ENCODE data around the gene PTGR3.

Gene PTGR3

GRCh38 chr18:75231053-75231406 lies 22.1 kb upstream of the PTGR3 start:
- no peak for FAIRE-seq
- TF ChIP-seq POLR2A (IDR thresholded peaks at IDR 0.05; ENCODE audit: low read depth, low read length) (no peak; the same call in 1 of the 2 replicates), POLR2AphosphoS5 (IDR thresholded peaks at IDR 0.05; ENCODE audit: low read depth, low read length) (no peak), TAF1 (IDR thresholded peaks at IDR 0.05; ENCODE audit: borderline replicate concordance, low read depth, low read length) (no peak)
- DNase-seq (ENCODE audit: insufficient read length), result no peak

GRCh38 chr18:75230163-75231052 lies 21.5 kb upstream of the PTGR3 start:
- DNase-seq (ENCODE audit: insufficient read length) (no peak), FAIRE-seq (no peak)
- TF ChIP-seq TAF1 (IDR thresholded peaks at IDR 0.05; ENCODE audit: borderline replicate concordance, low read depth, low read length), result no peak
- TF ChIP-seq POLR2AphosphoS5 (IDR thresholded peaks at IDR 0.05; ENCODE audit: low read depth, low read length), result no peak
- no peak for TF ChIP-seq POLR2A (IDR thresholded peaks at IDR 0.05; ENCODE audit: low read depth, low read length)

- TF ChIP-seq POLR2A (IDR thresholded peaks at IDR 0.05; ENCODE audit: low read depth, low read length) (no peak), TAF1 (IDR thresholded peaks at IDR 0.05; ENCODE audit: borderline replicate concordance, low read depth, low read length) (no peak), POLR2AphosphoS5 (IDR thresholded peaks at IDR 0.05; ENCODE audit: low read depth, low read length) (no peak)
- DNase-seq (ENCODE audit: insufficient read length) (no peak), FAIRE-seq (no peak)
These were observed 20.5 kb upstream of the PTGR3 start for GRCh38 chr18:75229437-75229836.

GRCh38 chr18:75228967-75229366 lies 20.0 kb upstream of the PTGR3 start:
- no peak for DNase-seq (ENCODE audit: insufficient read length)
- FAIRE-seq, result no peak
- TF ChIP-seq TAF1 (IDR thresholded peaks at IDR 0.05; ENCODE audit: borderline replicate concordance, low read depth, low read length), result no peak

- TF ChIP-seq TAF1 (IDR thresholded peaks at IDR 0.05; ENCODE audit: borderline replicate concordance, low read depth, low read length) (no peak), POLR2A (IDR thresholded peaks at IDR 0.05; ENCODE audit: low read depth, low read length) (no peak), POLR2AphosphoS5 (IDR thresholded peaks at IDR 0.05; ENCODE audit: low read depth, low read length) (no peak)
- DNase-seq (ENCODE audit: insufficient read length), result no peak
- no peak for FAIRE-seq
These were observed 18.8 kb upstream of the PTGR3 start for GRCh38 chr18:75227535-75228296.

- TF ChIP-seq TAF1 (IDR thresholded peaks at IDR 0.05; ENCODE audit: borderline replicate concordance, low read depth, low read length) (no peak), POLR2AphosphoS5 (IDR thresholded peaks at IDR 0.05; ENCODE audit: low read depth, low read length) (no peak), POLR2A (IDR thresholded peaks at IDR 0.05; ENCODE audit: low read depth, low read length) (no peak)
- no peak for FAIRE-seq
- DNase-seq (ENCODE audit: insufficient read length), result no peak
These were observed 18.0 kb upstream of the PTGR3 start for GRCh38 chr18:75226956-75227316.

GRCh38 chr18:75226286-75226955 lies 17.5 kb upstream of the PTGR3 start:
- DNase-seq (ENCODE audit: insufficient read length) (no peak), FAIRE-seq (no peak)

GRCh38 chr18:75223687-75224347 lies 14.9 kb upstream of the PTGR3 start:
- FAIRE-seq (no peak), DNase-seq (ENCODE audit: insufficient read length) (no peak)
- TF ChIP-seq POLR2AphosphoS5 (IDR thresholded peaks at IDR 0.05; ENCODE audit: low read depth, low read length) (no peak), TAF1 (IDR thresholded peaks at IDR 0.05; ENCODE audit: borderline replicate concordance, low read depth, low read length) (no peak), POLR2A (IDR thresholded peaks at IDR 0.05; ENCODE audit: low read depth, low read length) (no peak)

More at GRCh38 chr18:75226286-75226955, 17.5 kb upstream of the PTGR3 start:
- TF ChIP-seq TAF1 (IDR thresholded peaks at IDR 0.05; ENCODE audit: borderline replicate concordance, low read depth, low read length) (no peak), POLR2A (IDR thresholded peaks at IDR 0.05; ENCODE audit: low read depth, low read length) (no peak), POLR2AphosphoS5 (IDR thresholded peaks at IDR 0.05; ENCODE audit: low read depth, low read length) (no peak)

- FAIRE-seq (no peak), DNase-seq (ENCODE audit: insufficient read length) (no peak)
- TF ChIP-seq POLR2A (IDR thresholded peaks at IDR 0.05; ENCODE audit: low read depth, low read length) (no peak), POLR2AphosphoS5 (IDR thresholded peaks at IDR 0.05; ENCODE audit: low read depth, low read length) (no peak), TAF1 (IDR thresholded peaks at IDR 0.05; ENCODE audit: borderline replicate concordance, low read depth, low read length) (no peak)
These were observed 13.5 kb upstream of the PTGR3 start for GRCh38 chr18:75222407-75222806.

GRCh38 chr18:75221897-75222296 lies 13.0 kb upstream of the PTGR3 start:
- no peak for DNase-seq (ENCODE audit: insufficient read length)
- TF ChIP-seq TAF1 (IDR thresholded peaks at IDR 0.05; ENCODE audit: borderline replicate concordance, low read depth, low read length), result no peak
- TF ChIP-seq POLR2A (IDR thresholded peaks at IDR 0.05; ENCODE audit: low read depth, low read length), result no peak
- TF ChIP-seq POLR2AphosphoS5 (IDR thresholded peaks at IDR 0.05; ENCODE audit: low read depth, low read length), result no peak
- FAIRE-seq, result no peak

GRCh38 chr18:75221397-75221796 lies 12.5 kb upstream of the PTGR3 start:
- FAIRE-seq (no peak), DNase-seq (ENCODE audit: insufficient read length) (no peak)
- TF ChIP-seq POLR2AphosphoS5 (IDR thresholded peaks at IDR 0.05; ENCODE audit: low read depth, low read length) (no peak), POLR2A (IDR thresholded peaks at IDR 0.05; ENCODE audit: low read depth, low read length) (no peak), TAF1 (IDR thresholded peaks at IDR 0.05; ENCODE audit: borderline replicate concordance, low read depth, low read length) (no peak)
